Spleen (tissue), 11 donors: Measurements from ENCODE around the gene RRP12. TPM values are rescaled to one million over a fixed set of nuclear protein-coding genes. Genes with fewer than 3 reads are reported as not detected.

Experiments
- DNase-seq: peaks from one replicate; pipeline ENCODE4 v3.0.0-alpha.2; 2020
- H3K27ac ChIP-seq, 8 donors: fragments of 200-600 bp; sonication (generic) in 7 of 8; 1 replicate in 4 of 8; 2 replicates in 4 of 8; pipeline versions ENCODE4 v1.5.0 to v1.8.0; 2016 to 2021; ENCODE audit warnings: inconsistent platforms in 4 of 8, mild to moderate bottlenecking in 4 of 8, moderate library complexity in 1 of 8
- H3K27me3 ChIP-seq, 7 donors: fragments of 200-600 bp; sonication (generic) in 6 of 7; replicated peaks in 1 of 7; 1 replicate in 4 of 7; 2 replicates in 3 of 7; pipeline versions ENCODE4 v1.5.0 to v1.8.0; 2016 to 2021; ENCODE audit warnings: inconsistent platforms in 3 of 7, mild to moderate bottlenecking in 1 of 7
- H3K36me3 ChIP-seq, 6 donors: fragments of 200-600 bp; sonication (generic) in 5 of 6; 1 replicate in 4 of 6; 2 replicates in 2 of 6; pipeline versions ENCODE4 v1.5.0 to v1.8.0; 2016 to 2021; ENCODE audit warnings: inconsistent platforms in 2 of 6
- H3K4me1 ChIP-seq, 6 donors: fragments of 200-600 bp; sonication (generic) in 5 of 6; 1 replicate in 3 of 6; 2 replicates in 3 of 6; pipeline versions ENCODE4 v1.5.0 to v1.8.0; 2016 to 2021; ENCODE audit warnings: inconsistent platforms in 3 of 6
- H3K4me3 ChIP-seq, 8 donors: fragments of 200-600 bp; sonication (generic) in 7 of 8; 1 replicate in 4 of 8; 2 replicates in 4 of 8; pipeline versions ENCODE4 v1.5.0 to v1.8.0; 2016 to 2021; ENCODE audit warnings: inconsistent platforms in 4 of 8, mild to moderate bottlenecking in 4 of 8, moderate library complexity in 2 of 8
- H3K9me3 ChIP-seq, 8 donors: fragments of 200-600 bp; sonication (generic) in 7 of 8; 1 replicate in 4 of 8; 2 replicates in 4 of 8; pipeline versions ENCODE4 v1.5.0 to v1.8.0; 2016 to 2021; ENCODE audit warnings: inconsistent platforms in 4 of 8
- POLR2A ChIP-seq, 3 donors: fragments of 450-650 bp; IDR thresholded peaks; one replicate each; pipeline ENCODE4 v1.5.1; 2017; ENCODE audit warnings: antibody characterized with exemption in 3 of 3, mild to moderate bottlenecking in 1 of 3
- POLR2AphosphoS5 ChIP-seq, 3 donors: sonication (generic); formaldehyde crosslinking; IDR thresholded peaks; one replicate each; pipeline ENCODE4 v1.5.1; 2017; ENCODE audit warnings: antibody characterized with exemption in 3 of 3
- WGBS, 5 donors: extraction: QIAGEN DNeasy Blood & Tissue Kit in 3 of 5; methylation state at CpG; one replicate each; pipeline versions ENCODE4 v1.1.5 to v1.1.7; 2013 to 2018; 5-methylcytosine and 5-hydroxymethylcytosine counted together
- intact Hi-C: fragments of 100-400 bp; cut with DNase I; formaldehyde crosslinking; loops from one replicate; pipeline ENCODE4 v1.15.0; 2023; ENCODE audit warnings: low total_unique reads
- polyA plus RNA-seq, 3 donors: library from polyadenylated mRNA; stranded (reverse); fragments of 200-250 nt; gene quantifications; one replicate each; pipeline ENCODE4 v1.2.1, GENCODE V29; 2013
- total RNA-seq, 7 donors: library from RNA; depleted of rRNA in 3 of 7; stranded (reverse); fragments of >200 nt in 3 of 7; fragmentation: NEBNext Ultra II Directional in 4 of 7; extraction: Animal tissue kit (Norgen Biotek cat#: 25700) in 4 of 7; gene quantifications; one replicate each; pipeline versions ENCODE4 v1.1.0 to v1.2.1, GENCODE V29; 2016 to 2021
- TF ChIP-seq, protein P1 (sequence below), 11 experiments: fragments of 200-600 bp in 7 of 11; fragments of 450-650 bp in 4 of 11; sonication (generic) in 4 of 11; IDR thresholded peaks in 8 of 11; conservative IDR thresholded peaks in 3 of 11; 1 replicate in 7 of 11; 2 replicates in 4 of 11; pipeline versions ENCODE4 v1.4.0 to v1.8.0; 2016 to 2021; ENCODE audit warnings: antibody characterized with exemption in 11 of 11, inconsistent platforms in 4 of 11, mild to moderate bottlenecking in 1 of 11
- donor health status: healthy with polysubstance abuse.
- donor health status: DM: no; HTN: no; CAD: no; lungs with moderate emphysema.
- donor health status: DM: no; HTN: no; CAD: no.
- donor health status: Bipolar disorder and iron deficiency.
- donor health status: healthy.
- donor health status: DM: no; HTN: no; CAD: no.
- donor health status: DM: yes; HTN: yes; CAD: no.

The RRP12 gene
- total and polyA plus RNA-seq, 10 donors = 12.3 to 51.4 (median 24.9) TPM

DNA sequence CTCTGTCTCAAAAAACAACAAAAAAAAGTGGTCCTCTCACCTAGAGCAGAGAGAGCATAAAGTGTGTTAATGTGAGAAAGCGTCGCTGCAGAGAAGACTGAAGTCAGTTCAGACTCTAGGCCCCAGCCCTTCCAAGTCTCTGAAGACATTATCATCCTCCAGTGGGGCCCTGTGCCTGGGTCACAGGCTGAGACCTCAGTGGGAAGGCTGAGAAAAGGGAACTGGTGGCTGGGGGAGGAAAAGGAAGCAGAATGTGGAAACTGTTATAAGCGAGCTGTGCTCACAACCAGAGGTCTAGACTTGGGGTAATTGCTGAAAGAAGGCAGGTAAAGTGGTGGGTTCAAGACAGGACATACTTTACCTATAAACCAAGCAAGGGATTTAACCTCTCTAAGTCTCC, 4.9 kb upstream of the RRP12 start:
- Histone ChIP-seq H3K4me1 (peaks cover 10 to 63% (median 28%) of the 10 kb centered on the region in 6 donors), H3K9me3 (no peaks in the 10 kb centered on the region), H3K27ac (peak overlapping the region in 7 of 8 donors; percentile 76 to 91 (median 89)), H3K36me3 (no peaks in the 10 kb centered on the region), H3K27me3 (no peaks in the 10 kb centered on the region), H3K4me3 (peak overlapping the region in 1 of 8 donors; percentile 61)
- 20 to 54% (median 32%) methylated on average over 3 of the region's 3 CpGs for WGBS, 5 donors
- TF ChIP-seq, protein P1, sequence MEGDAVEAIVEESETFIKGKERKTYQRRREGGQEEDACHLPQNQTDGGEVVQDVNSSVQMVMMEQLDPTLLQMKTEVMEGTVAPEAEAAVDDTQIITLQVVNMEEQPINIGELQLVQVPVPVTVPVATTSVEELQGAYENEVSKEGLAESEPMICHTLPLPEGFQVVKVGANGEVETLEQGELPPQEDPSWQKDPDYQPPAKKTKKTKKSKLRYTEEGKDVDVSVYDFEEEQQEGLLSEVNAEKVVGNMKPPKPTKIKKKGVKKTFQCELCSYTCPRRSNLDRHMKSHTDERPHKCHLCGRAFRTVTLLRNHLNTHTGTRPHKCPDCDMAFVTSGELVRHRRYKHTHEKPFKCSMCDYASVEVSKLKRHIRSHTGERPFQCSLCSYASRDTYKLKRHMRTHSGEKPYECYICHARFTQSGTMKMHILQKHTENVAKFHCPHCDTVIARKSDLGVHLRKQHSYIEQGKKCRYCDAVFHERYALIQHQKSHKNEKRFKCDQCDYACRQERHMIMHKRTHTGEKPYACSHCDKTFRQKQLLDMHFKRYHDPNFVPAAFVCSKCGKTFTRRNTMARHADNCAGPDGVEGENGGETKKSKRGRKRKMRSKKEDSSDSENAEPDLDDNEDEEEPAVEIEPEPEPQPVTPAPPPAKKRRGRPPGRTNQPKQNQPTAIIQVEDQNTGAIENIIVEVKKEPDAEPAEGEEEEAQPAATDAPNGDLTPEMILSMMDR (IDR thresholded peaks at IDR 0.05 in 8 of 11, conservative IDR thresholded peaks at IDR 0.05 in 3 of 11) = peak in 1 of 11 experiments; percentile 30
- TF ChIP-seq POLR2AphosphoS5 (IDR thresholded peaks at IDR 0.05) (peak in 1 of 3 donors; percentile 32), POLR2A (IDR thresholded peaks at IDR 0.05) (no peak)
- intact Hi-C loops = no loop called here
- peak; percentile 84 for DNase-seq

DNA sequence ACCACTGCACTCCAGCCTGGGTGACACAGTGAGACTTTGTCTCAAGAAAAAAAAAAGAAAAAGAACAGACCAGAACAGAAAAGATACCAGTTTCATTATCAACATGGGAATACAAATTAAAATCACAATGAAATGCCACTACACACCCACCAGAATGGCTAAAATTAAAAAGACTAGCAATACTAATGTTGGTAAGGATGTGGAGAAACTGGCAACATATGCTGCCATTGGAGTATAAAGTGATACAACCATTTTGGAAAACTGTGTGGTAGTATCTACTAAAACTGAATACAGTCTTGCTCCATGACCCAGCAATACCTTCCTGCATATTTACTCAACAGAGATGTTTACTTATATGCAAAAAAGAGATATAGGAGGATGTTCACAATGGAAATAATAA, 2.9 kb upstream of the RRP12 start:
- Histone ChIP-seq H3K4me3 (no peak overlapping the region), H3K27ac (peak overlapping the region in 1 of 8 donors; percentile 21), H3K9me3 (no peaks in the 10 kb centered on the region), H3K27me3 (no peaks in the 10 kb centered on the region), H3K36me3 (peaks cover 0 to 2% (median 0%) of the 10 kb centered on the region in 6 donors), H3K4me1 (peaks cover 13 to 77% (median 41%) of the 10 kb centered on the region in 6 donors)
- no peak for DNase-seq
- TF ChIP-seq POLR2AphosphoS5 (IDR thresholded peaks at IDR 0.05) (no peak), POLR2A (IDR thresholded peaks at IDR 0.05) (no peak)
- TF ChIP-seq, protein P1 (IDR thresholded peaks at IDR 0.05 in 8 of 11, conservative IDR thresholded peaks at IDR 0.05 in 3 of 11) = no peak
- intact Hi-C loops = no loop called here

- Histone ChIP-seq H3K27me3 (no peaks in the 10 kb centered on the region), H3K4me1 (peaks cover 3 to 55% (median 21%) of the 10 kb centered on the region in 6 donors), H3K27ac (peak overlapping the region in 7 of 8 donors; percentile 75 to 92 (median 89)), H3K4me3 (peak overlapping the region in 7 of 8 donors; percentile 67 to 99 (median 96)), H3K9me3 (no peaks in the 10 kb centered on the region), H3K36me3 (peaks cover 0 to 23% (median 9%) of the 10 kb centered on the region in 6 donors)
- DNase-seq = peak; percentile 76
- TF ChIP-seq, protein P1 (IDR thresholded peaks at IDR 0.05 in 8 of 11, conservative IDR thresholded peaks at IDR 0.05 in 3 of 11) = no peak
- TF ChIP-seq POLR2A (IDR thresholded peaks at IDR 0.05) (no peak), POLR2AphosphoS5 (IDR thresholded peaks at IDR 0.05) (no peak)
- intact Hi-C loops = no loop called here
- WGBS, 5 donors = 66 to 76% (median 68%) methylated on average over 13 of the region's 13 CpGs
Measured at GRCh38 chr10:97401455-97401919, 347 bp upstream of the RRP12 start.

DNA sequence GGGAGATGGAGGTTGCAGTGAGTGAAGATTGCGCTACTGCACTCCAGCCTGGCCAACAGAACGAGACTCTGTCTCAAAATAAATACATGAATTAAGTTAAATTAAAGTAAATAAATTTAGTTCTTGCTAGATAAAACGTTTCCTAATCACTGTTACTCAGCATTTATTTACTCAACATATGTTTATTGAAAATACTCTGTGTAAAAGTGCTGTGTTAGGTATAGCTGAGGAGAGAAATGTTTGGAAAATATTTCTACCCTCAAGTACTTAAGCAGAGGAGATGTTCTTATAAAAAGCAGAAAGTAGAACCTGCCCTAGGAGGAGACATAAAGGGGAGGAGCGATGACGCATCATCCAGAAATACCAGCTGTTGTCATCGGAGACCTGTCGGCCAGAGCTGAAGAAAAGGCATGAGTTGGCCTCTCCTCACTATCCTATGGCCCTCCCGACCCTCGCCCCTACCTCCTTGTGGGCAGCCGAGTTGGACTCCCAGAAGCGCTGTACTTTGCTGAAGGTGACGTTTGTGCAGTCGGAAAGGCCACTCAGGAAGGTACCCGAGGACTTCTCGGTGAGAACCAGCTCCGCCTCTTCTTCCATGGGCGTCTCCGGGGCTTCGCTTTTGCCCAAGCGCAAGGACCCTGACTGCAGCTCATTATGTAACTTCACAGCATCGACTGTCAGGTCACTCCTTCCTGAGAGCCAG, 1.1 kb downstream of the RRP12 start:
- TF ChIP-seq, protein P1 (IDR thresholded peaks at IDR 0.05 in 8 of 11, conservative IDR thresholded peaks at IDR 0.05 in 3 of 11) = no peak
- TF ChIP-seq POLR2AphosphoS5 (IDR thresholded peaks at IDR 0.05) = peak in 2 of 3 donors; percentile 34 to 58
- DNase-seq = peak; percentile 83
- peak overlapping the region; percentile 67 to 99 (median 96) for H3K4me3 ChIP-seq
- 31 to 57% (median 35%) methylated on average over 15 to 21 of the region's 21 CpGs for WGBS, 5 donors
- no peaks in the 10 kb centered on the region for H3K27me3 ChIP-seq
- H3K9me3 ChIP-seq = no peaks in the 10 kb centered on the region
- intact Hi-C loops = no loop called here
- H3K27ac ChIP-seq = peak overlapping the region; percentile 75 to 92 (median 88)
- peaks cover 0 to 38% (median 23%) of the 10 kb centered on the region in 6 donors for H3K36me3 ChIP-seq
- H3K4me1 ChIP-seq = peaks cover 3 to 41% (median 21%) of the 10 kb centered on the region in 6 donors
